HuH-7.5 (cell line): Measurements from ENCODE around the gene YKT6.
"Not testable (repeated sequence)": the region's sequence is repeated elsewhere in the genome, so short reads cannot be mapped to it uniquely, and the experiment has no call there.

Experiments used
- DNase-seq: peaks from one replicate; pipeline ENCODE4 v3.0.0; 2011; ENCODE audit warnings: low spot score

YKT6 gene

DNA sequence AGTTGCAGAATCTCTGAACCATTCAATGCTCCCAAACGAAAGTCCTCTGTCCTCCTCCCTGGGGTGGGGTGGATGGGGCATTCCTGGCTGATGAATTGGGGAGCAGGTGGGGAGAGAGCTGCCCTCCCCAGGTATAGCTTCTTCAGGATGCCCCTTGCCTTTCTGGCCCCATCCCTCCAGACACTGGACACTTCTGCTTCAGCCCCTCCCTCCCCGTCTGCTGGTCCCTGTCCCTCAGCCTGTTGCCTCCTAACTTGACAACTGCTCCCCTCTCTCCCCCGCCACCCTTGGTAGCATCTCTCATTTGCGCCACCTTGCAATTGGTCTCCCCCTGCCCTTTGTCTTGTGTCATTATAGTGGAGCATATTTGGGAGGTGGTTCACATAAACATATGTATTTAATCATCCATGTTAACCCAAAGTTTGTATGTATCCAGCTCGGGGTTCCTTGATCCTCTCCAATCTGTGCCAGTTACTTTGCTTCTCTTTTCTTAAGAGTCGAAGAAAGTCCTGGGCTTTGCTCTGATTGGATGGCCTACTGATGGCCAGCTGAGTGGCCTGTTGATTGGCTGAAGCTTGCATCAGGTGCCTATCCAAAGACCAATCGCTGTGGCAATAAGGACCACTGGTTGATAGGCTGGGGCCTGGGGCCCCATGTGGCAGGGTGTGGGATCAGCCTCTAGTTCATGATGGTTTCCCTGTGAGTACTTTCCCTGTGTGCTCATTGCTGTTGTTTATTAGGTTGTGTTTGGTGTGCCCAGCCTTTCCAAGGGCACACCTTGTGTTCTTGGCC lies 7.6 kb upstream of the YKT6 start:
- DNase-seq = no peak

DNA sequence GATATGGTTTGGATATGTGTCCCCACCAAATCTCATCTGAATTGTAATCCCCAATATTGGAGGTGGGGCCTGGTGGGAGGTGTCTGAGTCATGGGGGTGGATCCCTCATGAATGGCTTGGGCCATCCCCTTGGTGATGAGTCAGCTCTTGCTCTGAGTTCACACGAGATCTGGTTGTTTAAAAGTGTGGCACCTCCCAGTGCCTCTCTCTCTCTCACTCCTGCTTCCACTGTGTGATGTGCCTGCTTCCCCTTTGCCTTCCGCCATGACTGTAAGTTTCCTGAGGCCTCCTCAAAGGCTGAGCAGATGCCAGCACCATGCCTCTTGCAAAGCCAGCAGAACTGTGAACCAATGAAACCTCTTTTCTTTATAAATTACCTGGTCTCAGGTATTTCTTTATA lies 6.7 kb upstream of the YKT6 start:
- no peak for DNase-seq

DNA sequence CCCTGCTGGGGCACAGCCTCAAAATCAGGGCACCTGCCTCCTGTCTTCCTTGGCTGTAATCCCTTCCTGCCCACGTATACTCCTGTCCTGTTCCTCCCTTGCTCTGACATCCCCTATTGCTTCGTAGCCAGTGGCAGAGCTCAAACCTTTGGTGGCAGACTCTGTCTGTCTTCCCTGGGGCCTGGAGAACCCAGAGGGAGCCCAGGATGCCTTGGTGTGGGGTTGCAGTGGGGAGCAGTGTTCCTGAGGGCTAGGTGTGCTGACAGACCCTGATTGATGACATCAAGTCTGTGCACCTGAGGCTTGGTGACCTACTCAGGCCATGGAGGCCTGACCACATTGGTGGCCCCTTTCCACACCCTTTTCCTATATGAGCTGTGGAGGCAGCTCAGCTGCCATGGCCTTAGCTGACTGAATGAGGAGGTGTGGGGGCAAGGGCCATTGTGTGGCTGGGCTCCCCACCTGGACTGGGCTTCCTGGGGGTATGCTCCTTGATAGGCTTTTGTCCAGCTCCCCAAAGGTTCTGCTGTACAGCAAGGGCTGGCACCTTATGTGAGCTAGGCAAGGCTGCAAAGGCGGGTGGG lies 6.1 kb upstream of the YKT6 start:
- DNase-seq = no peak

DNA sequence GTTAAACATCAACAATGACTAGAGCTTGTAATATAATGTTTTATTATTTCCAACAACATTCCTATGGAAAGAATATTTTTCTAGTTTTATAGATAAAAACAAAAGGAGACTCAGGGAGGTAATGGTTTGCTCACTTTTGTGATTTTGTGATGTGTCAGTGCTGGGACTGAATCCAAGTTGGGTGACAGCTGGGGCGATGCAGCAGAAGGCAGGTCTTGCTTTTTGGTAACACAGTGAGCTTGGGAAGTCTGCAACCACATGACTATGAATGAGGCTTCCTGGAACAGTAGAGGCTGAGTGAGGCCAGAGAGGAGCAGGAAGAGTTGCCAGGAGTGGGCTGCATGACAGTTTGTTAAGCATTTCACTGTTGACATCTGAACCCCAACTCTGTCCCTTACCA lies 4.9 kb upstream of the YKT6 start:
- no peak for DNase-seq

DNA sequence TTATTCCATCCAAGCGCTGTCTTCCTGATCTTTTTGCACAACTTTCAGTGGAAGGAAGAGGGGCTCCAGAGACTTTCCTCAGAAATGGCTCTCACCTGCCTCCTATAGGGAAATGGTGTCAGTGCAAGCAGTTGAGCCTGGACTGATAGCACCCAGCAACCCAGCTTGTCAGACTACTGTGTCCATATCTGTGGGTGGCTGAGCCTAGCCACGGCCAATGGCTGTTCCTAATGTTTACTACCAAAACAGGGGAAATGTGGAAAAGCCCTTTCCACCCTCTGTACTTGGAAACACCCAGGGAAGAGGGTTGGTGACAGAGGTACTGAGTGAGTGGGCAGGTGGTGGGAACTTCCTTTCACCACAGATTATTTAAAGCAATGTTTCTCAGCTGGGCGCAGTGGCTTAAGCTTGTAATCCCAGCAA lies 4.3 kb upstream of the YKT6 start:
- DNase-seq = no peak

DNA sequence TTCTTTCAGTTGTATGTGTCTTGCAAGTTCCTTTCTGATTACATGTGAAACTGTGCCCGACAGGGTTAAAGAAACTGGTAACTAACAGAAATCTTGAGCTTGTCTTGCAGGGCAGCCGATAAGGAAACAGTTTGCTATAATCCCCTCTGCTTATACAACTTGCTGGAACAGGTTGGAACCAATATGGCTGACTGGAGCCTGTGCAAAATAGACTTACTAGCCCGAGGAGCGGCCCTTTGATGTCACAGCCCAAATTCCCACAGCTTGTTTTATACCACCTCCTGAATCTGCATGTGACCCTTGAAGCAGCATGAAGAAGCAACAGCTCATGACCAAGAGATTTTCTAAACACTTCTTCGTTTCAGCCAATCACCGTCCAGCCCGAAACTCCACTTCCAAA lies 3.3 kb upstream of the YKT6 start:
- DNase-seq = no peak

DNA sequence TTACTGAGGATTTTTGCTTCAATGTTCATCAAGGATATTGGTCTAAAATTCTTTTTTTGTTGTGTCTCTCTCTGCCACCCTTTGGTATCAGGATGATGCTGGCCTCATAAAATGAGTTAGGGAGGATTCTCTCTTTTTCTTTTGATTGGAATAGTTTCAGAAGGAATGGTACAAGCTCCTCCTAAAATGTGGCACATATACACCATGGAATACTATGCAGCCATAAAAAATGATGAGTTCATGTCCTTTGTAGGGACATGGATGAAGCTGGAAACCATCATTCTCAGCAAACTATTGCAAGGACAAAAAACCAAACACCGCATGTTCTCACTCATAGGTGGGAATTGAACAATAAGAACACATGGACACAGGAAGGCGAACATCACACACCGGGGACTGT lies 615 bp upstream of the YKT6 start:
- not testable (repeated sequence) for DNase-seq

DNA sequence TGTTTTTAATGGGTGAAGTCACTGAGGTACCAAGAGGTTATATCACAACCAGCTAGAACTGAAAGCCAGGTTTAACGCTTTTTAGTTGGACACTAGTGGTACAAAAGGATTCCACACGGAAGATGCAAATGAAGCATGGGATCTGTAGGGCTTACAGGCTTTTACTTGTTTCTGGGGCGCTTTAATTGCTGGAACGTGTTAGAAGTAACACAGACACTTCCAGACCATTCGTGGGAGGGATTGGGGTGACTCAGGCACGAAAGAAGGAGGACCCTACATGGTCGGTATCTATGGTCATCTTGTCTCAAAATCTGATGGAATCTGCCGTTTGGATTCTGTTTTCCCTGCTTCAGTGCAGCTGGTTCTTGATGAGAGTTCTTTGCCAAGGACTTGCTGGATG lies 1.0 kb downstream of the YKT6 start:
- DNase-seq = no peak

DNA sequence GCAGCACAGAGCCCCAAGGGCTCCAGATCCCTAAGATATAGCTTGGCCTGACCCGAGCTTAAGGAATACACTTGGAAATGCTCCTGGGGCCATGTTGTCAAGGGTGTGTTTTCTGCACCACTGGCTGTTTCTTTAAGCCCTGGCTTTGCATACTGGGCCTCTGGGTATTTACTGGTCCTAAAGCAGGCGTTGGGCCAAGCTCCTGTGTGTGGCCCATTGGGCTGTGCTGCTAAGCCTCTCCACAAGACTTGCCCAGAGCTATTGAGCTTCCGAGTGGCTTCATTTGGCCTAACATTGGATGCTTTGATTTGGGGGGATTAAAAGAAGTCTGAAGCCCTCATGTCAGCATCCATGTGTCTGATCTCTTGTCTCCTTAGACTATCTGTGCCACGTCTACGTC lies 5.2 kb downstream of the YKT6 start:
- no peak for DNase-seq

DNA sequence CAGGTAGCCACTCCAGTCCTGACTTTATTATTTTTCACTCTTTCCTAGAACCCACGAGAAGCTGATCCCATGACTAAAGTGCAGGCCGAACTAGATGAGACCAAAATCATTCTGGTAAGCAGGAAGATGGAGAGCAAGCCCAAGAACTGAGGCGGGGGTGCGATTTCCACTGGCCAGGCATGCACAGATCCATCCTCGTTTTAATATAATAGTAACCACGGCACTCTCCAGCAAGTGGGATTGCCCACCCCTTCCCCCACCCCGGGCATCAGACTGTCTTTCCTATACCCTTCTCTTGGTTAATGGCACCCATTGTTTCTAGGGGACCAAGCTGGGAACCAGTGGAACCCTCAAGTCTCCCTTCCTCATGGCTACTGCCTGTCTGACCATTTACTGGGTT lies 7.3 kb downstream of the YKT6 start:
- DNase-seq = no peak

DNA sequence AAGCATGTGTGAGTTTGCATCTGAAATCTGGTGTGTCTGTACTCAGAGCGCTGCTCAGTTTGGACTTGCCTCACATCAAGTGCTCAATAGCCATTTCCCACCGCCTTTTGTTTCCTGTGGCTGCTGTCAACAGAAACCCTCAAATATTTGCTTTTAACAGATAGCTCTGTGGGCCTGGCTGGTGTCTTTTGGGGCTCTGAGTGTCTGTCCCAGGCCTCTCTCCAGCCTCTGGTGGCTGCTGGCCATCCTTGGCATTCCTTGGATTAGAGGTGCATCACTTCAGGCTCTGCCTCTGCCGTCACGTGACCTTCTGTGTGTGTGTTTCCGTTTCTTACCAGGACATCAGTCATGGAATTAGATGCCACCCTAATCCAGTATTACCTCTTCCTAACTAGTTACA lies 9.3 kb downstream of the YKT6 start:
- no peak for DNase-seq

DNA sequence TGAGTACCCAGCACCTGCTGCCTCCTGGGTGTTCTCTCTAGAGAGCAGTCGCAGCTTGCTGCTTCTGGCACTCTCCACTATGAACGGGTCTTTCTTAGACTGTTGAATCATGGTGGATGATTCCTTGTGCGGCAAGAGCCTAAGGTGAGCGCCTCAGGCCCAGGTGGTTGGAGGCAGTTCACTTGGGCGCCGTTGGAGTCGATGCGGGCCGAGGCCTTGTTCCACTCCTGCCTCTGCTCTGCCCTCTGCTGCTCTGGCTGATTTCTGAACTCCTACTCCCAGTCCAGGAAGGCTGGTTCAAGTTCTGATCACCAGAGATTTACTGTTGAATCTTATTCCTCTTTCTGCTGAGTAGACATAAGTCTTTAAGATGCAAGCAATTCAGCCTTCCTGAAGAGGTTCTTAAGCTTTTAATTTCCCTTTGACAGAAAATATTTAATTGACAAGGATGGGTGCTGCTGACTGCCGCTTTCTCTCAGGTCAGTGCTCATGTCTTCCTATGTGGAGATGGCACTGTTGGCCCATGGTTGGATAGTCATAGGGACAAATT lies 10.4 kb downstream of the YKT6 start:
- DNase-seq = no peak

DNA sequence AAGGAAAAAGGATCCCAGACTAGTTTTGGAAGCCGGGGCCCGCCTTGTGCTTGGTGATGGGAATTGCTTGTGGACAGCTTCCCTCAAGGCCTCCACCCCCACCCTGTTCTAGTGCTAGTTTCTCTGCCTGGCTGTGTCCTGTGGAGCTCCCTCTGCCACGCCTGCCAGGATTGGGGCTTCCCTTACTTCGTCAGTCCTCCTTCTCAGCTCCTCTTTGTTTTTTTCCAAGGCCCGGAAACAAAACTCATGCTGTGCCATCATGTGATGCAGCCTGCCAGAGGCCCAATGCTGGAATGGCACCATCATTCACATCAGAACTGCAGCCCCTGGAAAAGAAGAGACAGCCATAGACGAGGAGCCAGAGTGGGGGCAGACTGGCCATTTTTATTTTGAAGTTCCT lies 11.2 kb downstream of the YKT6 start:
- DNase-seq = no peak

DNA sequence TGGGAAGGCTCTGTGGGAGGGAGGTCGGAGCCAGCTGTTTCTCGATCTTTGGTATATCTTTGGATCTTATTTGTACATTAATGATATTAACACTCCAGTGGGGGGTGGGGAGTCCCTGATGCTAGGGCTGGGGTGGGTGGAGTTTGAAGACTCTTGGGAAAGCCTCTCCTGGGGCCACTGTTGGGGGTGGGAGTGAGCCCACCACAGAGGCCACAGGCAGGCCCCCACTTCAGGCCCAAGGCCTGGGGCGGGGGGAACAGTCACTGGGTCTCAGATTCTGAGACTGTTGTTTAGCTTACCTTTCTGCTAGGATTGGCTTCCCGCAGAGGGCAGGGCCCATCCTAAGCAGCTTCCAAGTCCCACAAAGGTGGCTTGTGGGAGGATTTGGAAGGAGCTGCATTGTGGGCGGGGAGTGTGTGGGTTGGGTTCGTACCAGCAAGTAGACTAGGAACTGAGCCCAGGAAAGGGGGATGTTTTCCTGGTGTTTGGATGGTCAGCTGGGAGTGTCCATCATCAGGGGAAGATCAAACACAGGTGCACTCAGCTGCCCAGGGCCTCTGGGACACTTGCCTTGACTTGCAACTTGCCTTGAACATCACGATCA lies 11.9 kb downstream of the YKT6 start:
- DNase-seq = no peak

DNA sequence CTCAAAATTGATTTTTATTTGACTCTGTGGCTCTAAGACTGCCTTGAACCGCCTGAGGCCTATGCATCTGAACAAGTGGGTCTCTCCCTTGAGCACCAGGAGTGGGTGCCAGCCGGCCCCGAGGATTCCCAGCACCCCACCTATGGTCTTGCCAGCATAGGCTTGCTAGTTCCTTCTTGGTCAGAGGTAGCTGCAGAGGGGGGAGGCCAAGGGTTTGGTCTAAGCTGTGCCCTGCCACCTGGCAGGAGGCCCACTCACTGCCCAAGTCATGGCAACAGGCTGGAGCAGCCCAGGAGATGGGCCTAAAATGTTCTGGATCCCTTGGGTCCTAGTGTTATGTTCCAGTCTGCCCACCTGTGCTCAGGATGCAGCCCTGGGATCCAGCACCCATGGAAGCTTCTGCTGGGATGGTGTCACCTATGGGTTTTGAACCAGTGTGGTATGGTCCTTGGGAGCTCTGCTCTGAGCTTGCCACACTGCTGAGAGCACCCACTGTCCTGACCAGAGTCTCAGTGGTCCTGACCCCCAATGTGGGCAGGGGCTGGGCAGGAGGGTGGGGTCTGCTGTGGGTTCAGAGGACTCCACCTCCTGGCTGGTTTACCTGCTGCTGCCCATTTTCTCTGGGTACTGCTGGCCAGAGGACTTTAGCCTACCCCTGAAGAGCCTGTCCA lies 12.6 kb downstream of the YKT6 start:
- no peak for DNase-seq

DNA sequence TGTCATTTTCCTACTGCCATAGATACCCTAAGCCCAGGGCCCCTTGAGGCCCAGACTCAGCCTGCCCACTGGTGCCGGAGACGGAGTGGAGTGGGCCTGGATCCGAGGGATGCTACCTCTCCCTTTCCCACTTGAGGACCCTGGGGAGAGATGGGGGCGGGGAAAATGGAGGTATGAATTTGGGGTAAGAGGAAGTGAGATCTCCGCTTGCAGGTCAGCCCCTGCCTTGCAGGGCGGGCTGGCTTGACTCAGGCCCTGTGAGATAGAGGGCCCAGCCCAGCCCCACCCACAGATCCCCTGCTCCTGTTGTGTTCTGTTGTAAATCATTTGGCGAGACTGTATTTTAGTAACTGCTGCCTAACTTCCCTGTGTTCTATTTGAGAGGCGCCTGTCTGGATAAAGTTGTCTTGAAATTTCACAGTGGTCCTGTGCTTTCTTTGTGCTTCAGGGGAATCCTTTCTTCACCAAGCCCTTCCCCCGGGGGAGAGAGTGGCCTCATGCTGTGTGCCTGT lies 13.2 kb downstream of the YKT6 start:
- no peak for DNase-seq

DNA sequence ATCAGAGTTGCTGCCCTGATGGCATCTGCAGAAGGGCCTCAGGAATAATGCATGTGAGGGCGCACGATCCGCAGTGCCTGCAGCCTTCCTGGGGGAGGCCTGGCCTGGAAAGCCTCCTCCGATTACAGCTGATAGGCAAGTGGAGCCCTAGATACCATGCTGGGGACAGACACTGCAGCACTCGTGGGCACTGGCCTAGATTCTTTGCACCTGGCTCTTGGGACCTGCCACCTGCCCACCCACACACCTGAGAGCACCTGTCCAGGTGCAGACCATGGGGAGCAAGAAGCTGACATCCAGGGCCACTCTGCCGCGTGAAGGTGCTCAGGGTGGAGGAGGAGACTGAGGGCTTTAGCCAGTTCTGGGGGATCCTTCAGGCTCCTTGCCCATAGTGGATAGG lies 14.8 kb downstream of the YKT6 start:
- no peak for DNase-seq

DNA sequence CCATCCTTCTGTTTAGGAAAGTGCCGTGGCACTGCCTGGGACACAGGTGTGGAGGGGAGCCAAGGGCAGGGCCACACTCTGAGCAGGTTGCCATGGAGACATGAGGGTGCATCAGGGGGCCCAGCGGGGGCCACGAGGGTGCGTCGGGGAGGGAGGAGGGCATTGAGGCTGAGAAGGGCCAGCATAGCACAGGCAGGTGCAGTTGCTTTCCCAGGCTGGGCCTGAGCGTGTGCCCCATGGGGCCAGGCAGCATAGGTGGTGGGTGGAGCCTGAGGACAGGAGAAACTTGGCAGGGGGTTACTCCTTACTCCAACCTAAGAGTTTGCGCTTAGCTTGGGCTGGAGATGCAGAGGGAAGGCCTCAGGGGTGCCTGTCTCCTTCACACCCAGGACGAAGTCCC lies 15.2 kb downstream of the YKT6 start:
- no peak for DNase-seq

DNA sequence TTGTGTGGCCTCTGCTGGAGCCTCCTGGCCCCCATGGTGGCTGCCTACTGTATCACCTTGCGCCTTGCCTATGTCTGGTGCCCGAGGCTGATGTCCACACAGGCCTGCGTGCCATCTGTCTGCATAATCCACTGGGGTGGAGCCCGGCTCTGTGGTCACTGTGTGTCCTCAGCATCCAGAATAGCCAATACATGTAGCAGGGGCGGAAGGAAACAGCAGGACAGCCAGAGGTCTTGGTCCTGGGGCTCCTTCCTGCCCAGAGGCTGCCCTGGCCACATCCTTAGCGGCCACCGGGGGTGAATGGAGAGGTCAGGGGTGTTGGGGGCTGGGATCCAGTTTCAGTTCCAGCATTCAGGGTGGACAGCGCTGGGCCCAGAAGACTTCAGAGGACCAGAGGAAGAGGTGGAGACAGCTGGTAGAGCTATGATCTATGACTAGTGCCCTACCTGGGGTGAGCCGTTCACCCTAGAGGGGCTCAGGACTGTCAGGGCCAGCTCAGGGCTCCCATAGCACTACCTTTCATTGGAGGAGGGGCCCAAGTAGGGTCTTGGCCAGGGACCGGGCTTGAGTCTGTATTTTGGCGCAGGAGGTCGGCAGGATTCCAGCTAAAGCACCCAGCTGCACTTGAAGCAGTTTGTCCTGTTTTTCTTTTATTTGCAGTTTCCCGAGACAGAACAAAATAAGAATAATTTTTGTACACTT lies 15.9 kb downstream of the YKT6 start:
- DNase-seq = no peak

DNA sequence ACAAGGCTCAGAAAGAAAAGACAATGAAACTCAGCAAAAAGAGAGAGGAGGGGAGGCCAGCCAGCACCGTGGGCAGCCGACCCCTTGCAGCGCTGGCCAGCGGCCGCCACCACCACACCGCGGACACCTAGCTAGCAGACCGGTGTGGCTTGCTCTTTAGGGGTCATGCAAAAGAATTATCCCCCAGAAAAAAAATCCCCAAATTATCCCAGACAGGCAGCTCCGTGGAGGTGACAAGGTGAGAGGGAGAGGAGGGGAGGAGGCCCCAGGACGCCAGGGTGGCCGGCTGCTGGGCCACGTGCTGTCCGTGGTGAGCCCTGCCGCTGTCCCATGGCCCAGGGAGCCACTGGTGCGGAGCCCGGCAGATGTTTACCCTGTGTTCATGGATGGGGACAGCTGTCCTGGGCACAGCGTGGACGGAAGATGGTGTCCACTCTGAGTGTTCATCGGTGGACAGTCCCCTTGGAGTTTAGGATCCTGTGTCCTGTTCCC lies 16.5 kb downstream of the YKT6 start:
- DNase-seq = no peak

DNA sequence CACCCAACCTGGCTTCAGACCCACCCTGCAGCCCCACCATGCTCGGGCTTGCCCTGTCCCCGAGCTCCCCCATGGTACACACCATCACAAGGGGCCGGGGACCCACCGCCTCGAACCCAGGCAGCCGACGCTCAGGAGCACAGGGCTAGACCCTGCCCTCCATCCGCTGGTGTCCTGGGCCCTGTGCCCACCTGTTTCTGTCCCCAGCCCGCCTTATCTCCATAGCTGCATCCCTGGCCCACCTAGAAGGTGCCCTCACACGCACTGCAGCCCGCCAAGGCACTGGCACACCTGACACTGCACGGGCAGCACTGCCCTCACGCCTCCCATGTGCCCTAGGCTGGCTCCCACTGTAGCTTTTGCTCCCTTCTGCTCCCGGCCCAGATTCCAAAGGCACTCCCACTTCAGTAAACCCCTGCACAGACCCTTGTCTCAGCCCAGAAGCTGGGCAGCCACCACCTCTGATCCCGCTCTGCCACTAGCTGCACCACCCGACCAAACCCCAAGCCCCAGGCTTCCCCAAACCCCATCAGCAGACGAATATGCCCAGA lies 17.1 kb downstream of the YKT6 start:
- no peak for DNase-seq
